Measurements from ENCODE around the gene LBR. TPM values are rescaled to one million over a fixed set of nuclear protein-coding genes. Genes with fewer than 3 reads are reported as not detected.

The LBR gene
- total RNA-seq, 4 donors from 2014 or later = 33.1 to 46.7 (median 36.8) TPM

- no peak for DNase-seq
Observed at GRCh38 chr1:225462714-225463574, 35.1 kb upstream of the LBR start.

DNA sequence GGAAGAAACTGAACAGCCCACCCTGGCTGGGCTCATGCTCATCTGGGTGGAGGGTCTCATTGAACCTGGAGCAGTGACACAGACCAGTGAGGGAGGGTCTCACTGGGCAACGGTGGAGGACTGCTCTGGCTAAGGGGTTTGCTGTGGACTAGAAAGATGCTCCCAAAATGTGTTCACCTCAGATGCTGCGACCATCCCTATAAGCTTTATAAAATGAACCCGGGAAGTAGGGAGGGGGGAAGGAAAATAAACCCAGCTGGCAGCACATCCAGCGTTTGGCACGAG is 34.5 kb upstream of the LBR start:
- no peak overlapping the region for H3K27ac ChIP-seq
- no peak overlapping the region for H3K4me3 ChIP-seq (replicated peaks in 1 of 3)
- H3K9me3 ChIP-seq = no peaks in the 10 kb centered on the region
- no peaks in the 10 kb centered on the region for H3K27me3 ChIP-seq
- no peaks in the 10 kb centered on the region for H3K36me3 ChIP-seq
- 53 to 66% methylated on average over 5 of the region's 5 CpGs for WGBS, 2 donors
- intact Hi-C loops (cut with DNase I) = no loop called here
- no peak for TF ChIP-seq POLR2A (IDR thresholded peaks at IDR 0.05)
- TF ChIP-seq, protein P1, sequence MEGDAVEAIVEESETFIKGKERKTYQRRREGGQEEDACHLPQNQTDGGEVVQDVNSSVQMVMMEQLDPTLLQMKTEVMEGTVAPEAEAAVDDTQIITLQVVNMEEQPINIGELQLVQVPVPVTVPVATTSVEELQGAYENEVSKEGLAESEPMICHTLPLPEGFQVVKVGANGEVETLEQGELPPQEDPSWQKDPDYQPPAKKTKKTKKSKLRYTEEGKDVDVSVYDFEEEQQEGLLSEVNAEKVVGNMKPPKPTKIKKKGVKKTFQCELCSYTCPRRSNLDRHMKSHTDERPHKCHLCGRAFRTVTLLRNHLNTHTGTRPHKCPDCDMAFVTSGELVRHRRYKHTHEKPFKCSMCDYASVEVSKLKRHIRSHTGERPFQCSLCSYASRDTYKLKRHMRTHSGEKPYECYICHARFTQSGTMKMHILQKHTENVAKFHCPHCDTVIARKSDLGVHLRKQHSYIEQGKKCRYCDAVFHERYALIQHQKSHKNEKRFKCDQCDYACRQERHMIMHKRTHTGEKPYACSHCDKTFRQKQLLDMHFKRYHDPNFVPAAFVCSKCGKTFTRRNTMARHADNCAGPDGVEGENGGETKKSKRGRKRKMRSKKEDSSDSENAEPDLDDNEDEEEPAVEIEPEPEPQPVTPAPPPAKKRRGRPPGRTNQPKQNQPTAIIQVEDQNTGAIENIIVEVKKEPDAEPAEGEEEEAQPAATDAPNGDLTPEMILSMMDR (IDR thresholded peaks at IDR 0.05) = no peak
- no peaks in the 10 kb centered on the region for H3K4me1 ChIP-seq
- no peak for DNase-seq

More at GRCh38 chr1:225462714-225463574, 35.1 kb upstream of the LBR start:
- Histone ChIP-seq H3K9me3 (no peaks in the 10 kb centered on the region), H3K4me1 (peaks cover 0 to 2% of the 10 kb centered on the region in 2 donors), H3K4me3 (replicated peaks in 1 of 3) (no peak overlapping the region), H3K27ac (no peak overlapping the region), H3K36me3 (no peaks in the 10 kb centered on the region), H3K27me3 (no peaks in the 10 kb centered on the region)
- TF ChIP-seq, protein P1 (IDR thresholded peaks at IDR 0.05) = no peak
- TF ChIP-seq POLR2A (IDR thresholded peaks at IDR 0.05) = no peak
- WGBS, 2 donors = 60% methylated on average over 15 of the region's 15 CpGs
- intact Hi-C loops (cut with DNase I) = no loop called here

- no peak for DNase-seq
- 74 to 80% methylated on average over 14 to 17 of the region's 19 CpGs for WGBS, 2 donors
- H3K27ac ChIP-seq = no peak overlapping the region
Observed at GRCh38 chr1:225461533-225462428, 33.9 kb upstream of the LBR start.

GRCh38 chr1:225460737-225461532 is 33.1 kb upstream of the LBR start:
- WGBS, 2 donors = 77% methylated on average over 8 of the region's 8 CpGs
- Histone ChIP-seq H3K4me3 (replicated peaks in 1 of 3) (no peak overlapping the region), H3K4me1 (no peaks in the 10 kb centered on the region), H3K27me3 (no peaks in the 10 kb centered on the region), H3K27ac (no peak overlapping the region), H3K36me3 (no peaks in the 10 kb centered on the region), H3K9me3 (no peaks in the 10 kb centered on the region)
- intact Hi-C loops (cut with DNase I) = no loop called here
- no peak for DNase-seq
- TF ChIP-seq, protein P1 (IDR thresholded peaks at IDR 0.05) = no peak
- TF ChIP-seq POLR2A (IDR thresholded peaks at IDR 0.05) = no peak

More at GRCh38 chr1:225461533-225462428, 33.9 kb upstream of the LBR start:
- H3K4me3 ChIP-seq (replicated peaks in 1 of 3) = no peak overlapping the region
- intact Hi-C loops (cut with DNase I) = no loop called here
- no peak for TF ChIP-seq POLR2A (IDR thresholded peaks at IDR 0.05)
- no peaks in the 10 kb centered on the region for H3K27me3 ChIP-seq
- H3K36me3 ChIP-seq = no peaks in the 10 kb centered on the region
- H3K4me1 ChIP-seq = no peaks in the 10 kb centered on the region
- H3K9me3 ChIP-seq = no peaks in the 10 kb centered on the region

GRCh38 chr1:225460021-225460736 is 32.3 kb upstream of the LBR start:
- whole genome bisulfite sequencing, 2 donors = 57 to 63% methylated on average over 17 to 18 of the region's 18 CpGs
- Histone ChIP-seq H3K27me3 (no peaks in the 10 kb centered on the region), H3K4me3 (replicated peaks in 1 of 3) (no peak overlapping the region), H3K9me3 (no peaks in the 10 kb centered on the region), H3K4me1 (no peaks in the 10 kb centered on the region), H3K27ac (no peak overlapping the region), H3K36me3 (no peaks in the 10 kb centered on the region)
- DNase-seq = no peak
- TF ChIP-seq POLR2A (IDR thresholded peaks at IDR 0.05) = no peak
- TF ChIP-seq, protein P1 (IDR thresholded peaks at IDR 0.05) = no peak
- intact Hi-C loops (cut with DNase I) = no loop called here

All from thyroid gland (tissue), 4 donors.